ENCODE measurements around the gene LHX6.

- no peak for TF ChIP-seq EZH2 (IDR thresholded peaks at IDR 0.05; ENCODE audit: low read length, unreplicated experiment)
- no peak for TF ChIP-seq CTCF (conservative IDR thresholded peaks at IDR 0.05; ENCODE audit: low read depth, low read length)
Measured at GRCh38 chr9:122179690-122180074, 49.1 kb downstream of the LHX6 start.
